ENCODE results near the gene CREB5. TPM values are rescaled to one million over a fixed set of nuclear protein-coding genes. Genes with fewer than 3 reads are reported as not detected.

Gene CREB5
- total RNA-seq, 2 experiments from 2014 or later, result 0.19 to 0.22 TPM

DNA sequence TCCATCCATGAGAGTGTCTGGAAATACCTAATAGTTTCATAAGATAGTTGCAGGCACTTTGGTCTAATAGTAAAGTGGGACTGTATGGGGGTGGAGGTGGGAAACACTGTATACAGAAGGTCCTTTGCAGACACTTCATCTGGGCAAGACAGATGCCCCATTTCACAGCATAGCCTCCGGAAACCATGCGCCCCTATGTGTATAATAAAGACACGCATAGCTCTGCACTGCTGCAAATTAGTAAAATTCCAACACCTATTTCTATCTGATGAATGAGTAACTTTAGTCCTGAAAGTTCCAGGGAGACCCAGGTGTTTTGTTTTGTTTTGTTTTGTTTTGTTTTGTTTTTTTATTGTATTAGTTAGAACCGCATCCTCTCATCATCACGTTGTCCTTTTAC, 187.1 kb downstream of the CREB5 start:
- no peak overlapping the region for H3K27ac ChIP-seq (ENCODE audit: low read depth in 1 of 2, low read length in 2 of 2)
- ChIA-PET CTCF (no interaction called here), POLR2A (no interaction called here)
- H3K9me3 ChIP-seq (ENCODE audit: control insufficient read depth in 1 of 2, insufficient read depth in 1 of 2, low read length in 2 of 2), result no peaks in the 10 kb centered on the region
- no peaks in the 10 kb centered on the region for H3K27me3 ChIP-seq (ENCODE audit: control insufficient read depth in 1 of 2, insufficient read depth in 2 of 2, low read length in 2 of 2)
- ATAC-seq (ENCODE audit: poor library complexity) (no peak), DNase-seq (no peak)
- H3K9me3 Mint-ChIP-seq, result peaks cover 3% of the 10 kb centered on the region
- no peaks in the 10 kb centered on the region for H3K36me3 Mint-ChIP-seq (ENCODE audit: low read depth)
- peaks cover 4% of the 10 kb centered on the region for H3K27me3 Mint-ChIP-seq
- no peak overlapping the region for H3K27ac Mint-ChIP-seq
- no peak overlapping the region for H3K4me3 Mint-ChIP-seq
- H3K4me1 ChIP-seq (ENCODE audit: insufficient read depth, low read length), result no peaks in the 10 kb centered on the region
- H3K36me3 ChIP-seq (ENCODE audit: insufficient read depth, low read length), result no peaks in the 10 kb centered on the region
- intact Hi-C loops (cut with DNase I, micrococcal nuclease), result no loop called here
- TF ChIP-seq, protein P1, sequence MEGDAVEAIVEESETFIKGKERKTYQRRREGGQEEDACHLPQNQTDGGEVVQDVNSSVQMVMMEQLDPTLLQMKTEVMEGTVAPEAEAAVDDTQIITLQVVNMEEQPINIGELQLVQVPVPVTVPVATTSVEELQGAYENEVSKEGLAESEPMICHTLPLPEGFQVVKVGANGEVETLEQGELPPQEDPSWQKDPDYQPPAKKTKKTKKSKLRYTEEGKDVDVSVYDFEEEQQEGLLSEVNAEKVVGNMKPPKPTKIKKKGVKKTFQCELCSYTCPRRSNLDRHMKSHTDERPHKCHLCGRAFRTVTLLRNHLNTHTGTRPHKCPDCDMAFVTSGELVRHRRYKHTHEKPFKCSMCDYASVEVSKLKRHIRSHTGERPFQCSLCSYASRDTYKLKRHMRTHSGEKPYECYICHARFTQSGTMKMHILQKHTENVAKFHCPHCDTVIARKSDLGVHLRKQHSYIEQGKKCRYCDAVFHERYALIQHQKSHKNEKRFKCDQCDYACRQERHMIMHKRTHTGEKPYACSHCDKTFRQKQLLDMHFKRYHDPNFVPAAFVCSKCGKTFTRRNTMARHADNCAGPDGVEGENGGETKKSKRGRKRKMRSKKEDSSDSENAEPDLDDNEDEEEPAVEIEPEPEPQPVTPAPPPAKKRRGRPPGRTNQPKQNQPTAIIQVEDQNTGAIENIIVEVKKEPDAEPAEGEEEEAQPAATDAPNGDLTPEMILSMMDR (IDR thresholded peaks at IDR 0.05), result no peak
- no peaks in the 10 kb centered on the region for H3K4me1 Mint-ChIP-seq (ENCODE audit: low read depth)
- no peak overlapping the region for H3K4me3 ChIP-seq (ENCODE audit: low read length)

DNA sequence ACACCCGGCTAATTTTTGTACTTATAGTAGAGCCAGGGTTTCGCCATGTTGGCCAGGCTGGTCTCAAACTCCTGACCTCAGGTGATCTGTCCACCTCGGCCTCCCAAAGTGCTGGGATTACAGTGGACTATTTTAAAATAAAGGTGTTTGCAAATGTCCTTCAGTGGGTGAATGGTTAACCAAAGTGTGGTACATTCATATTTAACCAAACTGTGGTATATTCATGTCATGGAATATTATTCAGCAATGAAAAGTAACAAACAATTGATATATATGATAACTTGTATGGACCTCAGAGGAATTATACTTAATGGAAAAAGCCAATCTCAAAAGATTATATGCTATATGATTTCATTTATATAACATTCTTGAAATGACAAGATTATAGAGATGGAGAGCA, 190.0 kb downstream of the CREB5 start:
- intact Hi-C loops (cut with DNase I, micrococcal nuclease), result no loop called here
- no peak overlapping the region for H3K4me3 Mint-ChIP-seq
- no peaks in the 10 kb centered on the region for H3K36me3 Mint-ChIP-seq (ENCODE audit: low read depth)
- Histone ChIP-seq H3K4me3 (ENCODE audit: low read length) (no peak overlapping the region), H3K9me3 (ENCODE audit: control insufficient read depth in 1 of 2, insufficient read depth in 1 of 2, low read length in 2 of 2) (no peaks in the 10 kb centered on the region), H3K36me3 (ENCODE audit: insufficient read depth, low read length) (no peaks in the 10 kb centered on the region), H3K27me3 (ENCODE audit: control insufficient read depth in 1 of 2, insufficient read depth in 2 of 2, low read length in 2 of 2) (no peaks in the 10 kb centered on the region), H3K27ac (ENCODE audit: low read depth in 1 of 2, low read length in 2 of 2) (no peak overlapping the region), H3K4me1 (ENCODE audit: insufficient read depth, low read length) (no peaks in the 10 kb centered on the region)
- no peak for DNase-seq
- POLR2A ChIA-PET, result no interaction called here
- TF ChIP-seq, protein P1 (IDR thresholded peaks at IDR 0.05), result no peak
- peaks cover 3% of the 10 kb centered on the region for H3K9me3 Mint-ChIP-seq
- H3K27me3 Mint-ChIP-seq, result peaks cover 4% of the 10 kb centered on the region
- CTCF ChIA-PET, result no interaction called here
- H3K27ac Mint-ChIP-seq, result no peak overlapping the region
- no peak for ATAC-seq (ENCODE audit: poor library complexity)
- no peaks in the 10 kb centered on the region for H3K4me1 Mint-ChIP-seq (ENCODE audit: low read depth)

DNA sequence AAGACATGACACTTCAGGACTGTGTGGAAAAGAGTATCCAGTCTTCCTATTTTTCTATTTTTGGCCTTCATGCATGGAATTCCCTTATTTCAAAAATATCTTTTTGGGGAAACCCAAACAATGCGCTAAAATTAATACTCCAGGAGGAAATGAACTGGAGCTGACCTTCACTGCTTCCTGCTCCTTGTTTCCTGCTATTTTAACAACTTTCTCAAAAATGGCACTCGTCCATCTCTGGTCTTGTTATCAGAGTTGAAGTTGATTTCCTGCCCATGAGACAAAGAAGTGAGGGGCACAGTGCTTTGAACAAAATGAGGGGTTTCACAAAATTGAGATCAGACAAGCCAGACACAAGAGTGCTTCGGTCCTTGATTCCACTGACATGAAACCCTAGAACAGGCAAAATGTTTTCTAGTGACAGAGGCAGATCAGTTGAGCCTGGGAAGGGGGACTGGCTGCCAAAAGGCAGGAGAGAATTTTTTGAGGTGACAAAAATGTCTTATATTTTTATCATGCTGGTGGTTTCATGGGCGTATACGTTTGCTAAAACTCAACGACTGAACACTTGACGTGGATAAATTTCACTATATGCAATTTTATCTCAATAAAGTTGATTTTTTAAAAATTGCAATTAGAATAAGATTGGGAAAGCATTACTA, 193.2 kb downstream of the CREB5 start:
- H3K4me1 Mint-ChIP-seq (ENCODE audit: low read depth), result no peaks in the 10 kb centered on the region
- no peak overlapping the region for H3K27ac Mint-ChIP-seq
- H3K4me3 Mint-ChIP-seq, result no peak overlapping the region
- ChIA-PET POLR2A (no interaction called here), CTCF (no interaction called here)
- no peaks in the 10 kb centered on the region for H3K4me1 ChIP-seq (ENCODE audit: insufficient read depth, low read length)
- intact Hi-C loops (cut with DNase I, micrococcal nuclease), result no loop called here
- DNase-seq, result no peak
- no peak overlapping the region for H3K4me3 ChIP-seq (ENCODE audit: low read length)
- no peaks in the 10 kb centered on the region for H3K27me3 ChIP-seq (ENCODE audit: control insufficient read depth in 1 of 2, insufficient read depth in 2 of 2, low read length in 2 of 2)
- TF ChIP-seq, protein P1 (IDR thresholded peaks at IDR 0.05), result no peak
- peaks cover 3% of the 10 kb centered on the region for H3K9me3 Mint-ChIP-seq
- H3K27ac ChIP-seq (ENCODE audit: low read depth in 1 of 2, low read length in 2 of 2), result no peak overlapping the region
- H3K36me3 ChIP-seq (ENCODE audit: insufficient read depth, low read length), result no peaks in the 10 kb centered on the region
- no peak for ATAC-seq (ENCODE audit: poor library complexity)
- no peaks in the 10 kb centered on the region for H3K9me3 ChIP-seq (ENCODE audit: control insufficient read depth in 1 of 2, insufficient read depth in 1 of 2, low read length in 2 of 2)
- H3K36me3 Mint-ChIP-seq (ENCODE audit: low read depth), result no peaks in the 10 kb centered on the region
- H3K27me3 Mint-ChIP-seq, result peaks cover 1% of the 10 kb centered on the region
